Ovary (tissue), 3 donors: ENCODE results near the gene HYDIN.

ENCODE experiments used
- CTCF ChIP-seq, 3 donors: fragments of 450-650 bp in 2 of 3; fragments of 200-600 bp in 1 of 3; IDR thresholded peaks; one replicate each; pipeline versions ENCODE4 v1.5.1 to v1.8.0; 2016 to 2022; ENCODE audit warnings: antibody characterized with exemption in 3 of 3, mild to moderate bottlenecking in 1 of 3
- EP300 ChIP-seq: sonication (generic); formaldehyde crosslinking; IDR thresholded peaks from one replicate; pipeline ENCODE4 v1.6.1; 2017; ENCODE audit warnings: antibody characterized with exemption
- POLR2A ChIP-seq: fragments of 450-650 bp; IDR thresholded peaks from one replicate; pipeline ENCODE4 v1.6.1; 2017; ENCODE audit warnings: antibody characterized with exemption, mild to moderate bottlenecking, moderate library complexity
- donor health status: DM: no; HTN: no; CAD: no.

DNA sequence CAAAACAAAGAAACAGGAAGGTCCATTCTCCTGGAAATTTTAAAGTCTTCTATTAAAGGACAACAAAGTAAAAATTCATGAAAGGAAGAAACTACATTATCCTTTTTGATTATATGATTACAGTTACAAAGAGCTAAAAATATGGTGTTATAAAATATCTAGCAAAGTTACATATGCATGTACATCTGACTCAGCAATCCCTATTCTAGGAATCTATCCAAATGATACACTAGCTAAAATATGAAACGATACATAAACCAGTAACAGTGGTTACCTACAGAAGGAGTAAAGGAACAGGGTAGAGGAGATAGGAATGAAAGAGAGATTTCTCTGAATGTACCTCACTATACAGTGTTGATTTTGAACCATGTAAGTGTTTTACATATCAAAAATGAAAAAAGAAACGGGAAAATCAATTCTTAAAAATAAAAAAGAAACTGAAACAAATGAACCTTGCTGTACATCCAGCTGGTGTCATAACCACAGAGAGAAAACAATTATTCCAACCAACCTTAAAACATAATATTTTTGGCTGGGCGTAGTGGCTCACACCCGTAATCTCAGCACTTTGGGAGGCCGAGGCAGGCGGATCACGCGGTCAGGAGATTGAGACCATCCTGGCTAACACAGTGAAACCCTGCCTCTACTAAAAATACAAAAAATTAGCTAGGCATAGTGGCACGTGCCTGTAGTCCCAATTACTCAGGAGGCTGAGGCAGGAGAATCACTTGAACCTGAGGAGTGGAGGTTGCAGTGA lies 41.4 kb downstream of the HYDIN start:
- TF ChIP-seq POLR2A (no peak), CTCF (IDR thresholded peaks at IDR 0.05) (no peak), EP300 (no peak)
